ENCODE results near the gene CMC1.

The CMC1 gene

DNA sequence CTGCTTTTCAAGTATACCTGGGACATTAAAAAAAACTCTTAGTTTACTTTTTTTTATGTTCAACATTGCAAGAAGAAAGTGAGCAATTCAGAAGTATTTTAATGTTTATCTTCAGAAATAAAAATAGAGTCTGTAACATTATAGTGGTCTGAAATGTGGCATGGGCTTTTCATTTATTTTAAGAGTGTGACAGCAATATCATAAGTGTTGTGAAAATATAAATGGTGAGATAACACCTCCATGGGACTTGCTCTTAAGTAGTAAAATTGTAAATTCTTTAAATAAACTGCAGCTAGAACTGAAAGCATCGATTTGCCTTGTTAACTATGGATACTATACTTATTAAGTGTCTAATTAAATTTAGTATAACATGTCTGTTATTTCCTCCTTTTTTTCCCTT lies 58.3 kb downstream of the CMC1 start:
- TF ChIP-seq, protein P1, sequence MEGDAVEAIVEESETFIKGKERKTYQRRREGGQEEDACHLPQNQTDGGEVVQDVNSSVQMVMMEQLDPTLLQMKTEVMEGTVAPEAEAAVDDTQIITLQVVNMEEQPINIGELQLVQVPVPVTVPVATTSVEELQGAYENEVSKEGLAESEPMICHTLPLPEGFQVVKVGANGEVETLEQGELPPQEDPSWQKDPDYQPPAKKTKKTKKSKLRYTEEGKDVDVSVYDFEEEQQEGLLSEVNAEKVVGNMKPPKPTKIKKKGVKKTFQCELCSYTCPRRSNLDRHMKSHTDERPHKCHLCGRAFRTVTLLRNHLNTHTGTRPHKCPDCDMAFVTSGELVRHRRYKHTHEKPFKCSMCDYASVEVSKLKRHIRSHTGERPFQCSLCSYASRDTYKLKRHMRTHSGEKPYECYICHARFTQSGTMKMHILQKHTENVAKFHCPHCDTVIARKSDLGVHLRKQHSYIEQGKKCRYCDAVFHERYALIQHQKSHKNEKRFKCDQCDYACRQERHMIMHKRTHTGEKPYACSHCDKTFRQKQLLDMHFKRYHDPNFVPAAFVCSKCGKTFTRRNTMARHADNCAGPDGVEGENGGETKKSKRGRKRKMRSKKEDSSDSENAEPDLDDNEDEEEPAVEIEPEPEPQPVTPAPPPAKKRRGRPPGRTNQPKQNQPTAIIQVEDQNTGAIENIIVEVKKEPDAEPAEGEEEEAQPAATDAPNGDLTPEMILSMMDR (IDR thresholded peaks at IDR 0.05; ENCODE audit: borderline replicate concordance, insufficient read depth, low read depth, low read length), result no peak
- H3K4me3 ChIP-seq (ENCODE audit: low read depth, low read length), result no peak overlapping the region

DNA sequence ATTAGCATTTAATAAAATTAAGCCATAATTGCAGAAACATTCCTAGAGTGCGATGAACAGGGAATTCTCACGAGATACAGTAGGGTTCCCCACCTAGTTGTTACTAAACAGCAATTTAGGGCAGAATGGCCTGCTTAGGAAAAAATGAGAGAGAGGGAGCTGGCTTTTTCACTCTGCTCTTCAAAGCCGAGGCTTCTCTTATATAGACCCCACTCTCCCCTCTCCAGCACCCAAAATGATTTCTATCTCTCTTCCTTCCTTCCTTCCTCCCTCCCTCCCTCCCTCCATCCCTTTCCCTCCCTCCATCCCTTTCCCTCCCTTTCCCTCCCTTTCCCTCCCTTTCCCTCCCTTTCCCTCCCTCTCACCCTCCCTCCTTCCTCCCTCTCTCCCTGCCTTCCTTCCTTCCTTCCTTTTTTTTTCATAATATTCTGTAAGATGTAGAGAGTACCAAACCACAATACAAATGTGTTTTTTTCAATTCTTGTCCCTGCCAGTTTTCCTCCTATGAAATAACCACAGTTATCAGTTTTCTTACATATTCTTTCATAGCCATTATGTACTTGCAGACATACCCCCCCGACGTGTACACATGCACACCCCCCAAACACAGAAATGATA lies 59.0 kb downstream of the CMC1 start:
- TF ChIP-seq, protein P1 (IDR thresholded peaks at IDR 0.05; ENCODE audit: borderline replicate concordance, insufficient read depth, low read depth, low read length), result no peak

DNA sequence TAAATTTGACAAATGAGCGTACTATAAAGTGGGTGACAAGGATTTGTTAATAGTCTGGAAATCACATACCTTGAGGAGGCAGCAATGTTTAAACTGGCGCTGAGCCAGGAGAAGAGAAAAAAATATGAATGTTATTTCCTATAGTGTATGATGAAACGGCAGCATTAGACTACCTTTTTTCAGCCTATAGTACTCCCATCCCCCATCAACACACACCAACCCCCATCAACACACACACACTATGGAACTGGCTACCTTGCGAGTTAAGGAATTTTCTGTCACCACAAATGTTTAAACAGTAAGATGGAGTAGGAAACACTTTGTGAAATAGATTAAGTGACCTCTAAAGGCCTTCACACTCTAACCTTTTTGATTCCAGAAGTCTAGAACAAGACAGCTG lies 60.3 kb downstream of the CMC1 start:
- no peak overlapping the region for H3K4me3 ChIP-seq (ENCODE audit: low read depth, low read length)
- TF ChIP-seq, protein P1 (IDR thresholded peaks at IDR 0.05; ENCODE audit: borderline replicate concordance, insufficient read depth, low read depth, low read length), result no peak

More for the DNA sequence above, 59.0 kb downstream of the CMC1 start:
- no peak overlapping the region for H3K4me3 ChIP-seq (ENCODE audit: low read depth, low read length)

DNA sequence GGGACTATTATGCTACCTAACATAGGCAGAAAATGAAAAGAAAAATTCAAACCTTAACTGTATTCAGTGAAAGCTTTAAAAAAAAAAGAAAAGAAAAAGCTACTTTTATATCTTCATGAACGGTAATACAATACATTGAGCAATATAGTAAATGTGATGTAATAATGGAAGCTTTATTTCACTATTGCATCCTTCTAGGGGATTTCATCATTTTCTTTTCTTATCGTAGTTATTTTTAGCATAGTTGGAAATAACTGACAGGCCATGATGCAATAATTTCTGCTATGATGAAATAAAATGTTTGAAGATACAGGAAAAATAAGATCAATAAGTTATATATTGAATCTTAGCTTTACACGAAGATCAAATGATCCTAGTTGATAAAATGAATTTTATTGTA lies 66.8 kb downstream of the CMC1 start:
- TF ChIP-seq, protein P1 (IDR thresholded peaks at IDR 0.05; ENCODE audit: borderline replicate concordance, insufficient read depth, low read depth, low read length), result no peak
- no peak overlapping the region for H3K4me3 ChIP-seq (ENCODE audit: low read depth, low read length)

DNA sequence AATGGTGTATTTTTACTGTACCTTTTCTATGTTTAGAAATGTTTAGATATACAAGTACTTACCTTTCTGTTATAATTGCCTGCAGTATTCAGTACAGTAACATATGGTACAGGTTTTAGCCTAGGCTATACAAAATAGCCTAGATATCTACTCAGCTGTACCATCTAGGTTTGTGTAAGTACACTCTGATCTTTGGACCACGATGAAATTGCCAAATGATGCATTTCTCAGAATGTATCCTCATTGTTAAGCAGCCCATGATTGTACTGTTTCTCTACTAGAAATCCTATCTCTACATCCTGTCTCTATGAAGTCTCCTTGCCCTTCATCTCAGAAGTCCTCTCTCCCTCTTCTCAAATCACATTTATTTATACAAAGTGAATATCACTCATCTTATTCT lies 74.3 kb downstream of the CMC1 start:
- TF ChIP-seq, protein P1 (IDR thresholded peaks at IDR 0.05; ENCODE audit: borderline replicate concordance, insufficient read depth, low read depth, low read length), result no peak
- no peak overlapping the region for H3K4me3 ChIP-seq (ENCODE audit: low read depth, low read length)

DNA sequence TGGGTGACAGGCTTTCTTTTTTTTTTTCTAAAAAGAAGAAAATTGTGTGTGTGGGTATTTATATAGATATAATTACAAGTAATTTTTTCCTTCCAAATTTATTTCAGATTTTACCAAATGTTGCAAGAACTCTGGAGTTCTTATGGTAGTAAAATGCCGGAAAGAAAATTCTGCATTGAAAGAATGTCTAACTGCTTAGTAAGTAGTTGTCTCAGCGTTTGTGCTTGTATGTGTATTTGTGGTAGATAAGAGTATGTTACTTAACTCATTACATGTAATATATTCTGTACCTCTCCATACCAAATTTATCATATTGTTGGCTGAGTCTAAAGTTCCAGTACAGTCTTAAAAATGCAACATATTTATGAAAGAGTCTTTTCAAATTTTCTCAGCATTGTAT lies 74.8 kb downstream of the CMC1 start:
- TF ChIP-seq, protein P1 (IDR thresholded peaks at IDR 0.05; ENCODE audit: borderline replicate concordance, insufficient read depth, low read depth, low read length), result no peak

DNA sequence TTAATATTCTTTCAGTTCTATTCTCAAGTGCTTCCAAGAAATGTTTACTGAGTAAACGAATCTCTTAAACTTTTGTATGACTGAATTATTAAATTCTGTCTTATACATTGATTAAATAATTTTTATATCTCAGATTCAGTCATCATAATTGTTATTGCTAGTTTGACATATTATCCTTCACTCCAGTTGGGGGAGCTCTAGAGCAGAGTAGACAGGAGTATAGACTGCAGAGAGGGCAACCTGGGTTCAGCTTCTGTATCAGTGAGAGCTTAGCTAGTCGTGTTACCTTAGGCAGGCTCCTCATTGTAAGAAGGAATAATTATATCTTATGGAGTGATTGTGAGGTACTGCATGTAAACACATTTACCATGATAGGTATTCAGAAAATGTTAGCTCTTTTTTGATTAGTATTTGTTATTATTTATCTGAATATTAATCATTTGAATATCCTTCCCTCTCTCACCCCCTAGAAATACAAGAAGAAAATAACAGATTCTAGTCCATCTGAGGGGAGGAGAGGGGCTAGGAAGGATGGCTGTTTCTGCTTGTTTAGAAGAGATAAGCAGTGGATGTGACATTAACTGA lies 76.1 kb downstream of the CMC1 start:
- no peak overlapping the region for H3K4me3 ChIP-seq (ENCODE audit: low read depth, low read length)
- TF ChIP-seq, protein P1 (IDR thresholded peaks at IDR 0.05; ENCODE audit: borderline replicate concordance, insufficient read depth, low read depth, low read length), result peak; percentile 46; the same call in 1 of the 2 replicates

More for the DNA sequence above, 74.8 kb downstream of the CMC1 start:
- no peak overlapping the region for H3K4me3 ChIP-seq (ENCODE audit: low read depth, low read length)

Measured in GM12875 (cell line).